ENCODE data around the gene PSD2.

Gene PSD2

DNA sequence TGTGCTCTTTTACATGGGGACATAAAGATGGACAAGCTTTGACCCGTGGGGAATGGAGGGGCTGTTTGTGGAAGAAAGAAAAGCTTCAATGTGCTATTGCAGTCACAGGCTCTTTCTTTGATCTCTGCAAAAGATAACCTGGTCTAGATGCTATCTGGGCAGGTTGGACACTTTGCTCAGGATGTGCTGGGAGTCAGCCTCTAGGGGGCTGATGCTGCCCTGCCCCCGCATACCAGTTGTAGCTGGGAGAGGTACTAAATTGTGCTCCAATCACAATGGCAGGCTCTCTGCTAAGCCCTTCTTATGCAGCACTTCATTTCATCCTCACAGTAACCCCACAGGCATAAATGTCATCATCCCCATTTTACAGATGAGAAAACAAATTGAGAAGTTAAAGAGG is 67.2 kb downstream of the PSD2 start:
- no peak for TF ChIP-seq EZH2phosphoT487 (conservative IDR thresholded peaks at IDR 0.05; ENCODE audit: low read length)
- TF ChIP-seq, protein P1, sequence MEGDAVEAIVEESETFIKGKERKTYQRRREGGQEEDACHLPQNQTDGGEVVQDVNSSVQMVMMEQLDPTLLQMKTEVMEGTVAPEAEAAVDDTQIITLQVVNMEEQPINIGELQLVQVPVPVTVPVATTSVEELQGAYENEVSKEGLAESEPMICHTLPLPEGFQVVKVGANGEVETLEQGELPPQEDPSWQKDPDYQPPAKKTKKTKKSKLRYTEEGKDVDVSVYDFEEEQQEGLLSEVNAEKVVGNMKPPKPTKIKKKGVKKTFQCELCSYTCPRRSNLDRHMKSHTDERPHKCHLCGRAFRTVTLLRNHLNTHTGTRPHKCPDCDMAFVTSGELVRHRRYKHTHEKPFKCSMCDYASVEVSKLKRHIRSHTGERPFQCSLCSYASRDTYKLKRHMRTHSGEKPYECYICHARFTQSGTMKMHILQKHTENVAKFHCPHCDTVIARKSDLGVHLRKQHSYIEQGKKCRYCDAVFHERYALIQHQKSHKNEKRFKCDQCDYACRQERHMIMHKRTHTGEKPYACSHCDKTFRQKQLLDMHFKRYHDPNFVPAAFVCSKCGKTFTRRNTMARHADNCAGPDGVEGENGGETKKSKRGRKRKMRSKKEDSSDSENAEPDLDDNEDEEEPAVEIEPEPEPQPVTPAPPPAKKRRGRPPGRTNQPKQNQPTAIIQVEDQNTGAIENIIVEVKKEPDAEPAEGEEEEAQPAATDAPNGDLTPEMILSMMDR (IDR thresholded peaks at IDR 0.05; ENCODE audit: insufficient read depth, low read length, poor library complexity, severe bottlenecking): peak; percentile 12
- no peaks in the 10 kb centered on the region for H3K9me2 ChIP-seq (replicated peaks; ENCODE audit: insufficient read depth, low read length)

DNA sequence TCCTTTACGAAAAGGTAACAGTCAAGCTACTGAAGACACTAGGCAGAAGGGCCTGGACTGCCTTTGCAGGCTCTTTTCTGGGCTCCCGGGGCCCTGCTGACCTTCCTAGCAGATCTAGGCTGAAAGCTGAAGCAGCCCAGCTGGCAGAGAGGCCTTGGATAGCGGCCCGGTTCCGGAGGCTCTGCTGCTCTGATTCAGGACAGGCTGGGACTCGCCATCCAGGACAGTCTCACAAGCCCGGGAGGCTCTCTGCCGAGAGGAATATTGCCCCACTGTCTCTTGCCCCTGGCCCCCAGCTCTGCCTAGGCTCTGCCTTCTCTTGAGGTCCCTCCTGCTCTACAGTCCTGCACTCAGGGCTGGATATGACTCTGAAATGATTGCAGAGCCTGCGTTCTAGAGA is 67.8 kb downstream of the PSD2 start:
- no peak overlapping the region for H3K9ac ChIP-seq (ENCODE audit: low read length)
- H3F3A ChIP-seq (ENCODE audit: insufficient read depth): no peaks in the 10 kb centered on the region
- H3K27me3 ChIP-seq (ENCODE audit: low read length): no peaks in the 10 kb centered on the region
- no peaks in the 10 kb centered on the region for H3K9me3 ChIP-seq (ENCODE audit: insufficient read depth, low read length)
- no peak overlapping the region for H2AFZ ChIP-seq (ENCODE audit: low read depth, low read length, severe bottlenecking)
- no peaks in the 10 kb centered on the region for H3K36me3 ChIP-seq (ENCODE audit: low read length)
- no peak overlapping the region for H3K4me3 ChIP-seq (ENCODE audit: insufficient read depth, low read length, poor library complexity, severe bottlenecking)
- TF ChIP-seq, protein P1 (IDR thresholded peaks at IDR 0.05; ENCODE audit: insufficient read depth, low read length, poor library complexity, severe bottlenecking): no peak
- TF ChIP-seq EZH2phosphoT487 (conservative IDR thresholded peaks at IDR 0.05; ENCODE audit: low read length): no peak
- no peak overlapping the region for H3K27ac ChIP-seq (ENCODE audit: low read depth, low read length)
- H4K20me1 ChIP-seq (ENCODE audit: low read depth, low read length): no peaks in the 10 kb centered on the region
- H3K79me2 ChIP-seq (ENCODE audit: insufficient read depth, low read length): no peaks in the 10 kb centered on the region
- H3K4me2 ChIP-seq (ENCODE audit: low read depth, low read length, poor library complexity, severe bottlenecking): no peak overlapping the region
- no peaks in the 10 kb centered on the region for H3K9me2 ChIP-seq (replicated peaks; ENCODE audit: insufficient read depth, low read length)

More for the DNA sequence above, 67.2 kb downstream of the PSD2 start:
- Histone ChIP-seq H4K20me1 (ENCODE audit: low read depth, low read length) (no peaks in the 10 kb centered on the region), H3K27ac (ENCODE audit: low read depth, low read length) (no peak overlapping the region), H3K9me3 (ENCODE audit: insufficient read depth, low read length) (no peaks in the 10 kb centered on the region), H3K9ac (ENCODE audit: low read length) (no peak overlapping the region), H3F3A (ENCODE audit: insufficient read depth) (no peaks in the 10 kb centered on the region), H3K4me3 (ENCODE audit: insufficient read depth, low read length, poor library complexity, severe bottlenecking) (no peak overlapping the region), H3K36me3 (ENCODE audit: low read length) (no peaks in the 10 kb centered on the region), H2AFZ (ENCODE audit: low read depth, low read length, severe bottlenecking) (no peak overlapping the region), H3K79me2 (ENCODE audit: insufficient read depth, low read length) (no peaks in the 10 kb centered on the region), H3K27me3 (ENCODE audit: low read length) (no peaks in the 10 kb centered on the region), H3K4me2 (ENCODE audit: low read depth, low read length, poor library complexity, severe bottlenecking) (no peak overlapping the region)

DNA sequence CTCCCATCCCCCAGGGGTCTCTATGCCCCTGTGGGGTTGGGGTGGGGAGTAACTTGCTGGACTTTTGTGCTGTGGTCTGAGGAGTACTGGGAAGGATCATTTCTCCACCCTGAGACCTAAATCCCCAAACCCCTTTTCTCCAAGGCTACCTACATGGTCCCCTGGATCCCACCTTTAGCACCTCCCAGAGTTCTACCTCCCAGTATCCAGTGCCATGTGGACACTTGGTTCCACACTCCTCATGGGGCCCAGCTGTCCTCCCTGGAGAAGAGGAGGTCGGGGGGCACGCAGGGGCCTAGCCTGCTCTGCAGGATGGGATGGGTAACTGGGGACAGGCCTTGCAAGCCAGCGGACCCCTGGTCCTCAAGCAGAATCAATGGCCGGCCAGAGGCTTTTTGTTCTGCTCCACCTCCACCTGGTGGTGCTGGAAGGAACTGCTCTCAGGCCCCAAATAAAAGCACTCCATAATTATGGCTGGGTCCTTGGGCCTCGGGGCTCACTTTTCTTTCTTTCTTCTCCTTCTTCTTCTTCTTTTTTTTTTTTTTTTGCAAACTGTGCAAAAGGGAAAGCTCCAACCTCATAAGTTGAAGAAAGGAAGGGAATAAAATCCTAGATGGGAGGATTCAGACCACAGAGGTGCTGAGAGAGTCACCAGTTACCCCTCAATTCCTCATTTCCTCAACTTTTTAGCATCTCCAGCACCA is 68.4 kb downstream of the PSD2 start:
- Histone ChIP-seq H2AFZ (ENCODE audit: low read depth, low read length, severe bottlenecking) (no peak overlapping the region), H3K36me3 (ENCODE audit: low read length) (no peaks in the 10 kb centered on the region), H3K27ac (ENCODE audit: low read depth, low read length) (no peak overlapping the region), H3K9me3 (ENCODE audit: insufficient read depth, low read length) (no peaks in the 10 kb centered on the region), H3K4me2 (ENCODE audit: low read depth, low read length, poor library complexity, severe bottlenecking) (no peak overlapping the region), H3K79me2 (ENCODE audit: insufficient read depth, low read length) (no peaks in the 10 kb centered on the region), H4K20me1 (ENCODE audit: low read depth, low read length) (no peaks in the 10 kb centered on the region), H3K9ac (ENCODE audit: low read length) (no peak overlapping the region), H3F3A (ENCODE audit: insufficient read depth) (no peaks in the 10 kb centered on the region), H3K9me2 (replicated peaks; ENCODE audit: insufficient read depth, low read length) (no peaks in the 10 kb centered on the region), H3K27me3 (ENCODE audit: low read length) (no peaks in the 10 kb centered on the region), H3K4me3 (ENCODE audit: insufficient read depth, low read length, poor library complexity, severe bottlenecking) (no peak overlapping the region)
- TF ChIP-seq, protein P1 (IDR thresholded peaks at IDR 0.05; ENCODE audit: insufficient read depth, low read length, poor library complexity, severe bottlenecking): peak; percentile 75
- TF ChIP-seq EZH2phosphoT487 (conservative IDR thresholded peaks at IDR 0.05; ENCODE audit: low read length): no peak
